Vagina (tissue), 2 donors: ENCODE measurements around the gene SHF.
A peak's percentile ranks its signal among the peaks of the same experiment; 100 is the strongest.

ENCODE experiments used
- POLR2A ChIP-seq, 2 donors: fragments of 450-650 bp; IDR thresholded peaks; one replicate each; pipeline ENCODE4 v1.6.1; 2017; ENCODE audit warnings: antibody characterized with exemption in 2 of 2, mild to moderate bottlenecking in 2 of 2, moderate library complexity in 2 of 2
- TF ChIP-seq, protein P1 (sequence below), 3 experiments: fragments of 450-650 bp in 2 of 3; fragments of 200-600 bp in 1 of 3; sonication (generic) in 1 of 3; IDR thresholded peaks; one replicate each; pipeline ENCODE4 v1.5.1; 2017 to 2019; ENCODE audit warnings: antibody characterized with exemption in 3 of 3, mild to moderate bottlenecking in 2 of 3, moderate library complexity in 2 of 3

DNA sequence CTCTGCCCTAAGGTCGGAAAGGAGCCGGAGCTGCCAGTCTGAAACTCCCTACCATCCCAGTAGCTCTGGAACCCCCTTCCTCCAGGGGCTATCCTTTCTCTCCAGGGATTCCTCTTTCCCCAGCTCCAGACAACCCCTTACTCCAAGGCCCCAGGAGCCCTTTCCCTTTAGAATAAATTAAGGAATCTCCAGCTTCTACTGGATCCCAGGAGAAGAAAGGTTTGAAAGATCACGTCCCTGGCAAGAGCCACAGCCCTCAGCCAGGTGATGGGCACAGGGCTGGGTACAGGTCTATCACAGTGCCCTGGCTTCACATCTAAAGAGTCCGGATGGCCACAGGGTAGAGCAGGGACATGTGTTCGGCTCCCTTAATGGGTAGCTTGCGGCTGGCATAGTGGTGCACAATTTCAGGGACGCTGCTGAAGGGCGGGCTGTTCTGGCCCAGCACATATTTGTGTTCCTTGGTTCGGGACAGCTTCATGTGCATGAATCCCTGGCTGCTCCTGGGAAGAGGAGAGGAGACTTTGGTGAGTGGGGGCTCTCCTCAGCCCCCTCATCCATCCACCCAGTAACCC lies 20.0 kb downstream of the SHF start:
- no peak for TF ChIP-seq POLR2A (IDR thresholded peaks at IDR 0.05)
- TF ChIP-seq, protein P1, sequence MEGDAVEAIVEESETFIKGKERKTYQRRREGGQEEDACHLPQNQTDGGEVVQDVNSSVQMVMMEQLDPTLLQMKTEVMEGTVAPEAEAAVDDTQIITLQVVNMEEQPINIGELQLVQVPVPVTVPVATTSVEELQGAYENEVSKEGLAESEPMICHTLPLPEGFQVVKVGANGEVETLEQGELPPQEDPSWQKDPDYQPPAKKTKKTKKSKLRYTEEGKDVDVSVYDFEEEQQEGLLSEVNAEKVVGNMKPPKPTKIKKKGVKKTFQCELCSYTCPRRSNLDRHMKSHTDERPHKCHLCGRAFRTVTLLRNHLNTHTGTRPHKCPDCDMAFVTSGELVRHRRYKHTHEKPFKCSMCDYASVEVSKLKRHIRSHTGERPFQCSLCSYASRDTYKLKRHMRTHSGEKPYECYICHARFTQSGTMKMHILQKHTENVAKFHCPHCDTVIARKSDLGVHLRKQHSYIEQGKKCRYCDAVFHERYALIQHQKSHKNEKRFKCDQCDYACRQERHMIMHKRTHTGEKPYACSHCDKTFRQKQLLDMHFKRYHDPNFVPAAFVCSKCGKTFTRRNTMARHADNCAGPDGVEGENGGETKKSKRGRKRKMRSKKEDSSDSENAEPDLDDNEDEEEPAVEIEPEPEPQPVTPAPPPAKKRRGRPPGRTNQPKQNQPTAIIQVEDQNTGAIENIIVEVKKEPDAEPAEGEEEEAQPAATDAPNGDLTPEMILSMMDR (IDR thresholded peaks at IDR 0.05): peak in 1 of 3 experiments; percentile 1
